ENCODE results near the gene NCBP1.
"Not testable (repeated sequence)": the region's sequence is repeated elsewhere in the genome, so short reads cannot be mapped to it uniquely, and the experiment has no call there.

The NCBP1 gene

DNA sequence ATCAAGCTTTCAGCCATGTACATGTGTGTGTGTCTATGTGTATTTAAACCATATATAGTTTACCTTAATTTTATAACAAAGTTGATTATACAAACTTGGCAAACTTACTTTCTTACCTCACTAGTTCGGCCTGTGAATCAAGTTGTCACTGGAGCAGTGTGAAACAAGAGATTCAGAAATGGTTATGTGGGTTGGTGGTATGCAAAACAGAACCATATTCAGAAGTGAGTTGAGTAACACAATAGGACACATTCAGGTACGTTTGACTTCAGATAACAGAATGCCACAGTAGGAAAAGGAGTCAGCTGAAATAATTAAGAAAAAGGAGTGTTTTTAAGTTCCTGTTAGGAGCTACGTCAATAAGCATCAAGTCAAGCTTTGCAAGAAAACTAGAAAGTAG is 42.0 kb downstream of the NCBP1 start:
- DNase-seq = no peak

DNA sequence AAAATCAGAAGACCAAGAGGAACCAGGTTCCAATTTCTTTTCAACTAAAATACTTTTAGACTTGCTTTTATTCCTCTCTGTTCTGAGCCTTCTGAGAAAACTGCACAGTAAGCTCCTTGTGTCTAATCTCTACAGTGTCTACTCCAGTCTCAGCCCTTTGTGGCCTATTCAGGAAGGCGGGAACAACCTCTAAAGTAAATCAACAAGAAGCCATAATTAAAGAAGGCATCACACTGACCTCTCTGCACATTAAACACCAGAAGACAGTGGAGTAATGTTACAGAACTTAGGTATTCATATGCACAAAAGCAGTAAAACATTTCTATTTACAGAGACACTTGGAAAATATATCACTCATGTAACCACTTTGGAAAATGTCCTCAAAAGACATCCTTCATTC is 48.6 kb downstream of the NCBP1 start:
- DNase-seq = no peak

GRCh38 chr9:97688654-97689053 is 55.0 kb downstream of the NCBP1 start:
- no peak for DNase-seq

DNA sequence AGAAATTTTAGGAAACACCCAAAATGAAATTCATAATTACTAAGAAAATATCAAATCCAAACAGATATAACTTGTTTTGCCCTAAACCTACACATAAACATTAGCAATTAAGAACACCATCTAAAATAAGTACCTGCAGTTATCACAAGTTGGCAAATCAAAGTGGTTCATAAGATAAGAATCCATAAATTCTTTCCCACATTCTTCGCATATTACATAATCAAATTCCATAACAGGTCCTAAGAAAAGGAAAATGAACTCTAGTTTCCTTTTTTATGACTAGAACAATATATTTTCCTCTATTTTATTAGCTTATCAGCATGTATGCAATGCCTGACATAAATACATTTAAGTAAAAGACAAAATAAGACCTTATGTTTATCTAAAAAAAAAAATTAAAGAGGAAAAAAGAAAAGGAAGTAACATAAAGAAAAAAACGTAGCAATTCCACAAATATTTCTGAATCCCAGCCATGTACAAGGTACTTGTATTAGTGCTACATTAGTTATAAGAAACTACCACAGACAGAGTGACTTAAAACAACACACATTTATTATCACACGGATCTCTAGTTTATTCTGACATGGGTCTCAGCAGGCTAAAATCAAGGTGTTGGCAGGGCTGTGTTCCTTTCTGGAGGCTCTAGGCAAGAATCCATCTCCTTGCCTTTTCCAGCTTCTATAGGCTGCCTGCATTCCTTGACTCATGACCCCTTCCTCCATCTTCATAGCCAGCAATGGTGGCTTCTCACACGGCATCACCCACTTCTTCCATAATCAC is 56.0 kb downstream of the NCBP1 start:
- DNase-seq = no peak

- no peak for DNase-seq
Observed at GRCh38 chr9:97694769-97695168, 61.1 kb downstream of the NCBP1 start.

DNA sequence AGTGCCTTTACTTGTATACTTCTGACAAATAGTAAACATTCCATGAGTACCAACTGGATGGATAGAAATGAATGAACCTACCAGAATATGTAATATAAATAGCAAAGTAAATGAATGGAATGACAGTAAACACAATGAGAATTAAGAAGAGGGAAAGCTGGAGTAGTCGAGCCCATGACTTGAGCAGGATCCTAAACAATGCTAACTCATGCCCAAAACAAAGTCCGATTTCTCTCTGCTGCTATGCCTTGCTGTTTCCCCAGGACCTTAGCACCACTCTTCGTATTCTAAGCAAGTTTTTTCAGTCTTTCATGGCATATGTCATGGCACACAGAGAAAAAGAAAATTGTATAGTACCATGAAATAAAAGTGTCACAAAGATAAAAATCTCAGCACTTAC is 61.8 kb downstream of the NCBP1 start:
- DNase-seq = no peak

GRCh38 chr9:97695995-97696802 is 62.6 kb downstream of the NCBP1 start:
- DNase-seq = no peak

DNA sequence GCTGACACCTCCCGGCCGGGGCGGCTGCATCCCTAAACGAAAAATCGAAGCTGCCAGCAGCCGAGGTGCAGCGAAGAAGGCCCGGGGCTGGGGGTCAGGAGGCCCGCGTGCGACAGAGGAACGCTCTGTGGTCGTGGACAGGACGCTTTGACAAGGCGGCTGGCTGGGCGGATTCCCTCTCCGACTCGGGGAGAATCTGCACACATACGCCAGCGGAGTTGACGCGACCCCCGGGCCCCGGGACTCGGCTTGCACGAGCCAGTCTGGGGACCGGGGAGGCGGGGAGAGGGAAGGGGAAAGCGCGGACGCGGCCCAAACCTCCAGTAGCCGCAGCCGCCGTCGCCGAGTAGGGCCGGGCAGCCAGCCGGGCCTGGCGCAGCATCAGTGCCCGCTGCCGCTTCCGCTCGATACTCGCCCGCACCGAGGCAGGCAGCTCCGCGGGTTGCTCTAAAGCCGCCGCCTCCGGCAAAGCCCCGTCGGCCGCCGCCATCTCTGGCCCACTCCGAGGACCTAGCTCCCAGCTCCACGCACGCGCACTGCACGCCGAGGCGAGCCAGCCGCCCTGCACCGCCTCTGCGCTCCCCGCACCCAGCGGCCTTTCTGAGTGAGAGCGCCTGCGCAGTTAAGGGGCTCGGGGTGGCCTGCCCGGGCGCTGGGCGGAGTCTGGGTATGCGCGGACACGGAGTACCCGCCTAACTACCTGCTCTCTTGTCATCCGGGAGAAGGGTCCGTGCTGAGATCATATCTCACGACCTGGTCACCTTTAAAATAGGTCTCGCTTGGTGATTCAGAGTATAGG is 63.4 kb downstream of the NCBP1 start, which contains the start of gene XPA:
Gene XPA (minus strand): TSS at position 538 of the 799 bp plus-strand sequence. CDS start 48 bp downstream, at position 490.
- DNase-seq = peak; percentile 93 to 97 (median 94)

- no peak for DNase-seq
Observed at GRCh38 chr9:97697837-97698236, 64.2 kb downstream of the NCBP1 start.

GRCh38 chr9:97698865-97699264 is 65.2 kb downstream of the NCBP1 start:
- DNase-seq = no peak

- not testable (repeated sequence) for DNase-seq
Observed at GRCh38 chr9:97699281-97699680, 65.7 kb downstream of the NCBP1 start.

GRCh38 chr9:97699824-97700223 is 66.2 kb downstream of the NCBP1 start:
- not testable (repeated sequence) for DNase-seq

DNA sequence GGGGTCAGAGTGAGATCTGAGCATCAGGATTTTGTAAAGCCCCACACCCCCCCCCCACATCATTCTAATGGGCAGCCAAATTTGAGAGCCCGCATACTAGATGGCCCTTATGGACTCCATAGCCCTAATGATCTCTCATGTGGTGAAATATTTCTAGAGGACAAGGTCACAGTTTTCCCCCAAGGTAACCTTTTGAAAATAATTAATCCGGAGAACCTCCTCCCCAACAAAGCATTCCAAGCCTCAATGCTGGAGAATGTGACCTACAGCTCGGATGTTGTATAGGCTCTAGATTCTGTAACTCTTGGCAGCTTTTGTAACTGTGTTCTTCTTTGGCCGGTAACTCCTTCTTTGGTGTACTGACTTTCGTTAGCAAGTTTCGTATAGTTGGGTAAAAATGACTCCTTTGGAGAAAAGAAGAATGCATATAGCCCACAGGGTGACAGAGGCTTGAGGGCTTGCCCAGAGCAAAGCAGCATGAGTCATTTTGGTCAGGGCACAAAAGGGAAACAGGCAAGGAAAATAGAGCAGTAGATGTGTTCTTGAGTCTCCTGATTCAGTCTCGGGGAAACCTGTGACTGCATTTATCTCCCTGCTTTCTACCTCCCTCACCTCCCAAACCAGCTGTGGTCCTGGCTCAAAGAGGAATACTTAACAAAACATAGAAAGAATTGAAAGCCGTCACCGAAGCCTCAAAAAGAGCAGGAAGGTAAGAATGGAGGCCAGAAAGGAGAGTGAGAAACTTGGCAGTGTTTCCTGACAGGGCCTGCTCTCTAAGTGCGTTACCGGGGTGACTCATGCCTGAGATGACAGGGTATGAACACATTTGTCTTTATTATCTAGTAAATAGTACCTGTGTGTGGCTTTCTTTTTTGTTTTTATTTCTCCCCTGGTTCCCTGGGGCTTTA is 70.1 kb downstream of the NCBP1 start:
- DNase-seq = no peak

DNA sequence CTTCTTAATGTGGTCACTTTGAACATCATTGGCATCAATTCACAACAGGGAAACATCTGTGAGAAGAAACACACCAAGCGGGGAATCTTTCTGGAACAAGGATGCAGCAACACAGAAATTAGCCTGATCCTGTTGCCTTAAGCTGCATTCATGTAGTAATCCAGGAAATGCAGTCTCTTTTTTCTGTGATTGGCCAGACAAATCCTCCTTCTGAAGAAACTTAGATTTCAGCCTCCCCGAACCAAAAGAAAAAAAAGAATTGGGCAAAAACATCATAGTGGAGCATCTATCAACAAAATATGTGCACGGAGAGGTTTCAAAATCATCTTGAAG is 70.7 kb downstream of the NCBP1 start:
- DNase-seq = no peak

- DNase-seq = no peak
Observed at GRCh38 chr9:97704851-97705250, 71.2 kb downstream of the NCBP1 start.

DNA sequence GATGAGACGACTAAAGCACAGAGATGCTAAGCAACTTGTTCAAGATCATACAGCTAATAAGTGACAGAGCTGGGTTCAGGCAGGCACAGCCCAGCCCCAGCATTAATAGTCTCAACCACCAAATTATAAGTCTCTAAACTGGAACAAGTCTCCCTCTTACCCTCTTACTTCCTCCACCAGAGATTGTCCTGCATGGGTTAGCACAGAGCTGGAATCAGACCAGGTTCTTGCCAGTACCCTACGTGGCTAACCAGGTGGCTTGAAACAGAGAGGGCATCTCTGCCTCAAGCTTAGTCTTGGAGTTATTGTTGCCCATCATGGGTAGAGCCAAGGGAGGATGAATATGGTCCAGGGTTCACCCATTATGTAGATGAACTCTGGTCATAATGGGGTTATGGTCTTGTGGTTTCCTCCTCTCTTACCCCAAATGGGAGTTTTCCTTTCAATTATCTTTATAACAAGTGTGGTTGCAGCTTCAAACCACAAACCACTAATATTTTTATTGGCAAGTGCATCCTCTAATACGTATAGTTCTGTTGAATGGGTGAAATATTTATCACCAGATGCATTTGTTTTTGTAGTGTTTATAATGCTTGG is 71.8 kb downstream of the NCBP1 start:
- no peak for DNase-seq

GRCh38 chr9:97706246-97706645 is 72.6 kb downstream of the NCBP1 start:
- DNase-seq = no peak

GRCh38 chr9:97710356-97711222 is 77.0 kb downstream of the NCBP1 start:
- DNase-seq = peak in 1 of 4 experiments; percentile 6

- DNase-seq = no peak
Observed at GRCh38 chr9:97711223-97711626, 77.6 kb downstream of the NCBP1 start.

GRCh38 chr9:97714435-97714834 is 80.8 kb downstream of the NCBP1 start:
- DNase-seq = no peak

GRCh38 chr9:97717866-97718265 is 84.2 kb downstream of the NCBP1 start:
- DNase-seq = no peak
